GM18870 (cell line): Measurements from ENCODE around the gene NLE1.
A peak's percentile ranks its signal among the peaks of the same experiment; 100 is the strongest.

Source experiments
- ATAC-seq: cut with Tn5 transposase; IDR thresholded peaks from one replicate; pipeline ENCODE4 v1.9.1; 2021; ENCODE audit warnings: moderate library complexity; ENCODE audit not compliant: unreplicated experiment

Gene NLE1

GRCh38 chr17:35087731-35088355 is 54.3 kb downstream of the NLE1 start:
- no peak for ATAC-seq

- ATAC-seq, result no peak
These were observed 55.1 kb downstream of the NLE1 start for GRCh38 chr17:35086931-35087573.

GRCh38 chr17:35086164-35086563 is 55.9 kb downstream of the NLE1 start:
- no peak for ATAC-seq

- ATAC-seq, result no peak
These were observed 57.1 kb downstream of the NLE1 start for GRCh38 chr17:35084987-35085386.

GRCh38 chr17:35083071-35083470 is 59.0 kb downstream of the NLE1 start:
- ATAC-seq, result no peak

GRCh38 chr17:35082073-35082657 is 59.9 kb downstream of the NLE1 start:
- ATAC-seq, result no peak

GRCh38 chr17:35081638-35082037 is 60.5 kb downstream of the NLE1 start:
- ATAC-seq, result no peak

- ATAC-seq, result peak; percentile 49
These were observed 61.6 kb downstream of the NLE1 start for GRCh38 chr17:35080536-35080935.

GRCh38 chr17:35079547-35080423 is 62.3 kb downstream of the NLE1 start:
- no peak for ATAC-seq
